RWPE1 (cell line): Measurements from ENCODE around the gene DEXI.

Experiments
- CTCF ChIA-PET: fragments of 350-600 bp; sonication (Branson Sonifier 250); formaldehyde crosslinking; extraction: SDS; loops from one replicate; lab custom pipeline; 2021; lab: Yijun Ruan, JAX
- POLR2A ChIA-PET: fragments of 400-600 bp; formaldehyde crosslinking; extraction: SDS; loops from one replicate; lab custom pipeline; 2020; ENCODE audit warnings: antibody characterized with exemption; ENCODE audit not compliant: low non-redundant PET; lab: Yijun Ruan, JAX
- DNase-seq: peaks from one replicate; pipeline ENCODE4 v3.0.0; 2012; ENCODE audit warnings: low spot score
- H3K27ac ChIP-seq: fragments of 450-650 bp; 2 replicates; pipeline ENCODE4 v1.5.1; 2017
- CTCF ChIP-seq: fragments of 450-650 bp; conservative IDR thresholded peaks from 2 replicates; pipeline ENCODE4 v1.5.1; 2017; ENCODE audit warnings: low read depth, mild to moderate bottlenecking

The DEXI gene

GRCh38 chr16:10964891-10965326 lies 22.6 kb upstream of the DEXI start:
- no peak for DNase-seq
- ChIA-PET POLR2A (no interaction called here), CTCF (interaction anchor here (0.6 to 2.2 kb wide), 10 partner anchors 16 to 715 kb away, joined by 3 to 10 read pairs (median 4); partner anchors contain the start of gene SOCS1)
- no peak for TF ChIP-seq CTCF
- no peak overlapping the region for H3K27ac ChIP-seq

GRCh38 chr16:10964039-10964890 lies 22.0 kb upstream of the DEXI start:
- DNase-seq: peak; percentile 72
- ChIA-PET CTCF (interaction anchor here (0.5 to 2.2 kb wide), 27 partner anchors 10 to 1837 kb away, joined by 3 to 12 read pairs (median 3); partner anchors contain the start of genes CLEC16A, PRM3, SOCS1 and TXNDC11), POLR2A (no interaction called here)
- TF ChIP-seq CTCF: peak; percentile 95
- H3K27ac ChIP-seq: peak overlapping the region; percentile 24; the same call in 1 of the 2 replicates

GRCh38 chr16:10961231-10961630 lies 19.0 kb upstream of the DEXI start:
- peak overlapping the region; percentile 59 for H3K27ac ChIP-seq
- POLR2A ChIA-PET: no interaction called here
- peak; percentile 48 for DNase-seq
- CTCF ChIA-PET: interaction anchor here (0.6 kb wide), 1 partner anchor 294 kb away, joined by 3 read pairs; no protein-coding TSS in a partner anchor
- no peak for TF ChIP-seq CTCF

GRCh38 chr16:10959161-10959560 lies 16.9 kb upstream of the DEXI start:
- CTCF ChIA-PET: interaction anchor here (0.8 to 1.7 kb wide), 2 partner anchors 9 to 302 kb away, joined by 3 to 9 read pairs; no protein-coding TSS in a partner anchor

GRCh38 chr16:10957771-10958482 lies 15.7 kb upstream of the DEXI start:
- ChIA-PET POLR2A (no interaction called here), CTCF (interaction anchor here (0.5 to 1.7 kb wide), 2 partner anchors 8 to 17 kb away, joined by 3 to 9 read pairs; no protein-coding TSS in a partner anchor)
- TF ChIP-seq CTCF: no peak
- peak overlapping the region; percentile 49 for H3K27ac ChIP-seq
- DNase-seq: no peak

More at GRCh38 chr16:10959161-10959560, 16.9 kb upstream of the DEXI start:
- H3K27ac ChIP-seq: no peak overlapping the region
- no peak for TF ChIP-seq CTCF
- POLR2A ChIA-PET: no interaction called here
- no peak for DNase-seq

- ChIA-PET POLR2A (no interaction called here), CTCF (interaction anchor here (0.7 to 2.2 kb wide), 4 partner anchors 9 to 418 kb away, joined by 3 to 11 read pairs (median 4); no protein-coding TSS in a partner anchor)
- no peak overlapping the region for H3K27ac ChIP-seq
- DNase-seq: no peak
- no peak for TF ChIP-seq CTCF
Measured at GRCh38 chr16:10954903-10955302, 12.6 kb upstream of the DEXI start.
